Stimulated activated CD8-positive, alpha-beta memory T cell treated with anti-CD3 and anti-CD28 coated beads, Interleukin-12 subunit alpha, Interleukin-12 subunit beta, amount 100 ng/mL, for 24 hours (primary cell): ENCODE data around the gene BDKRB2.

Experiments used
- DNase-seq: peaks from one replicate; pipeline ENCODE4 v3.0.0-alpha.2; 2020; ENCODE audit errors: extremely low read depth

BDKRB2 gene

GRCh38 chr14:96204151-96205058 lies at the start of gene BDKRB2:
TSS of gene BDKRB2 (plus strand) at chr14:96204839. CDS start at chr14:96237108, 32,269 bp downstream.
- no peak for DNase-seq

GRCh38 chr14:96154900-96155299 lies 49.7 kb upstream of the BDKRB2 start:
- no peak for DNase-seq

- no peak for DNase-seq
Measured at GRCh38 chr14:96156804-96157760, 47.6 kb upstream of the BDKRB2 start.

- no peak for DNase-seq
Measured at GRCh38 chr14:96158735-96159134, 45.9 kb upstream of the BDKRB2 start.

GRCh38 chr14:96160076-96160912 lies 44.3 kb upstream of the BDKRB2 start:
- DNase-seq = no peak

GRCh38 chr14:96160913-96161310 lies 43.7 kb upstream of the BDKRB2 start:
- no peak for DNase-seq

GRCh38 chr14:96161636-96162035 lies 43.0 kb upstream of the BDKRB2 start:
- no peak for DNase-seq

GRCh38 chr14:96162265-96162664 lies 42.4 kb upstream of the BDKRB2 start:
- no peak for DNase-seq

- no peak for DNase-seq
Measured at GRCh38 chr14:96162741-96163140, 41.9 kb upstream of the BDKRB2 start.

- no peak for DNase-seq
Measured at GRCh38 chr14:96164861-96165490, 39.7 kb upstream of the BDKRB2 start.

- no peak for DNase-seq
Measured at GRCh38 chr14:96165493-96166436, 38.9 kb upstream of the BDKRB2 start.

GRCh38 chr14:96166461-96167223 lies 38.0 kb upstream of the BDKRB2 start:
- no peak for DNase-seq

GRCh38 chr14:96167224-96168148 lies 37.2 kb upstream of the BDKRB2 start:
- DNase-seq = no peak

GRCh38 chr14:96168581-96168980 lies 36.1 kb upstream of the BDKRB2 start:
- DNase-seq = no peak

- DNase-seq = no peak
Measured at GRCh38 chr14:96170961-96171592, 33.6 kb upstream of the BDKRB2 start.

- DNase-seq = no peak
Measured at GRCh38 chr14:96173636-96174475, 30.8 kb upstream of the BDKRB2 start.

- no peak for DNase-seq
Measured at GRCh38 chr14:96176275-96176674, 28.4 kb upstream of the BDKRB2 start.
